Suprapubic skin (tissue), 3 donors: ENCODE measurements around the gene TNFRSF1B.

Source experiments
- CTCF ChIP-seq, 2 donors: fragments of 200-600 bp in 1 of 2; fragments of 450-650 bp in 1 of 2; sonication (generic) in 1 of 2; IDR thresholded peaks; one replicate each; pipeline ENCODE4 v1.5.1; 2016 to 2019; ENCODE audit warnings: antibody characterized with exemption in 2 of 2, mild to moderate bottlenecking in 1 of 2, moderate library complexity in 1 of 2
- POLR2A ChIP-seq, 2 donors: fragments of 450-650 bp; IDR thresholded peaks; one replicate each; pipeline ENCODE4 v1.6.1; 2017; ENCODE audit warnings: antibody characterized with exemption in 2 of 2, mild to moderate bottlenecking in 2 of 2, moderate library complexity in 2 of 2

- TF ChIP-seq POLR2A (IDR thresholded peaks at IDR 0.05) (no peak), CTCF (IDR thresholded peaks at IDR 0.05) (no peak)
Measured at GRCh38 chr1:12169442-12170135, 2.8 kb downstream of the TNFRSF1B start.
